Kidney (tissue), 14 donors: ENCODE results near the gene PRICKLE2. TPM values are rescaled to one million over a fixed set of nuclear protein-coding genes. Genes with fewer than 3 reads are reported as not detected.

ENCODE experiments used
- DNase-seq, 5 donors: peaks; one replicate each; pipeline ENCODE4 v3.0.0-alpha.2; 2013 to 2020
- FAIRE-seq: peaks from 2 replicates; lab custom pipeline; 2012; peaks lifted over from hg19 to GRCh38; lab: Jason Lieb, UNC
- H3K27ac ChIP-seq, 2 donors: one replicate each; pipeline ENCODE4 v1.7.0; 2013; ENCODE audit warnings: low read depth in 2 of 2, low read length in 2 of 2, inconsistent platforms in 1 of 2
- H3K27me3 ChIP-seq: one replicate; pipeline ENCODE4 v1.7.1; 2013; ENCODE audit warnings: low read length, inconsistent platforms; ENCODE audit not compliant: control insufficient read depth, insufficient read depth
- H3K36me3 ChIP-seq, 3 donors: one replicate each; pipeline versions ENCODE4 v1.7.0 to v1.7.1; 2013; ENCODE audit warnings: low read length in 3 of 3, control low read depth in 1 of 3, inconsistent platforms in 1 of 3; ENCODE audit not compliant: insufficient read depth in 3 of 3, control insufficient read depth in 2 of 3
- H3K4me1 ChIP-seq, 3 donors: one replicate each; pipeline versions ENCODE4 v1.7.0 to v1.7.1; 2013; ENCODE audit warnings: low read length in 3 of 3, inconsistent platforms in 1 of 3, low read depth in 1 of 3; ENCODE audit not compliant: control insufficient read depth in 2 of 3, insufficient read depth in 2 of 3
- H3K4me3 ChIP-seq, 3 donors: one replicate each; pipeline versions ENCODE4 v1.7.0 to v1.8.1; 2013; ENCODE audit warnings: low read length in 3 of 3, control low read depth in 1 of 3, inconsistent platforms in 1 of 3
- H3K9ac ChIP-seq, 3 donors: one replicate each; pipeline versions ENCODE4 v1.7.0 to v1.7.1; 2013; ENCODE audit warnings: low read length in 3 of 3, control low read depth in 1 of 3, inconsistent platforms in 1 of 3
- H3K9me3 ChIP-seq, 3 donors: one replicate each; pipeline versions ENCODE4 v1.7.0 to v1.7.1; 2013; ENCODE audit warnings: low read length in 3 of 3, control low read depth in 1 of 3, inconsistent platforms in 1 of 3; ENCODE audit not compliant: control insufficient read depth in 2 of 3, insufficient read depth in 1 of 3
- intact Hi-C: fragments of 100-400 bp; cut with DNase I; formaldehyde crosslinking; loops from one replicate; pipeline ENCODE4 v1.11.1; 2022
- polyA plus RNA-seq: library from polyadenylated mRNA; stranded (reverse); fragments of 350-450 nt; fragmentation: Illumina TruSeq; extraction: RNeasy Lipid Tissue Mini Kit (QIAGEN cat#74804); gene quantifications from one replicate; pipeline ENCODE4 v1.2.3, GENCODE V29; 2014; ENCODE audit warnings: low read depth, low replicate concordance; ENCODE audit not compliant: insufficient read depth
- total RNA-seq: library from RNA; stranded (reverse); fragmentation: NEBNext Ultra II Directional; extraction: Animal tissue kit (Norgen Biotek cat#: 25700); gene quantifications from one replicate; pipeline ENCODE4 v1.2.1, GENCODE V29; 2021
- TF ChIP-seq, protein P1 (sequence below): IDR thresholded peaks from 3 replicates; pipeline ENCODE4 v1.5.1; 2012; ENCODE audit warnings: mild to moderate bottlenecking, moderate library complexity, borderline replicate concordance; ENCODE audit not compliant: insufficient read depth; ENCODE audit errors: extremely low read depth
- donor health status: control.
- donor health status: control.
- donor health status: control.
- donor health status: control.
- donor health status: control.
- donor health status: DM: yes; HTN: yes; CAD: no.
- donor health status: Normal renal cell carcinoma (clear cell type).

Gene PRICKLE2
- total and polyA plus RNA-seq, 2 donors from 2014 or later: 3.5 to 22.9 TPM

DNA sequence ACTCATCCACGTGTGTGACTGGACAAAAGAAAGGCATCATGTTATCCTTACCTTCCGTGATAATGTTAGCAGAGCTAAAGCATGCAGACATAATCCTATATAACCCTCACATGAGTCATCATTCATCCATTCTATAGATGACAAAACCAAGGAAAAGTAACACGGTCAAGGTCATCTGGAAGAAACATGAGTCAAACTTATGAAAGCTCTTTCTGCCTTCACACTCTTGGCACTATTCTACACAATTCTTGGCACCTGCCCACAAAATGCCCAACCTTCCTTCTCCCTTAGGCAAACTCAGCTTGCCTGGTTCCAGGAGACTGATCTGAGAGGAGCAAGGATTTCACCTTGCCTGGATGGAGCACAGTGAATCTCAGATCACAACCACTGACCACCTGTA is 66.9 kb downstream of the PRICKLE2 start:
- Histone ChIP-seq H3K27ac (no peak overlapping the region), H3K4me3 (no peak overlapping the region), H3K4me1 (peaks cover 0 to 2% (median 0%) of the 10 kb centered on the region in 3 donors), H3K9ac (no peak overlapping the region), H3K36me3 (peaks cover 2 to 16% (median 10%) of the 10 kb centered on the region in 3 donors), H3K9me3 (no peaks in the 10 kb centered on the region), H3K27me3 (no peaks in the 10 kb centered on the region)
- DNase-seq: no peak
- intact Hi-C loops: no loop called here
- TF ChIP-seq, protein P1, sequence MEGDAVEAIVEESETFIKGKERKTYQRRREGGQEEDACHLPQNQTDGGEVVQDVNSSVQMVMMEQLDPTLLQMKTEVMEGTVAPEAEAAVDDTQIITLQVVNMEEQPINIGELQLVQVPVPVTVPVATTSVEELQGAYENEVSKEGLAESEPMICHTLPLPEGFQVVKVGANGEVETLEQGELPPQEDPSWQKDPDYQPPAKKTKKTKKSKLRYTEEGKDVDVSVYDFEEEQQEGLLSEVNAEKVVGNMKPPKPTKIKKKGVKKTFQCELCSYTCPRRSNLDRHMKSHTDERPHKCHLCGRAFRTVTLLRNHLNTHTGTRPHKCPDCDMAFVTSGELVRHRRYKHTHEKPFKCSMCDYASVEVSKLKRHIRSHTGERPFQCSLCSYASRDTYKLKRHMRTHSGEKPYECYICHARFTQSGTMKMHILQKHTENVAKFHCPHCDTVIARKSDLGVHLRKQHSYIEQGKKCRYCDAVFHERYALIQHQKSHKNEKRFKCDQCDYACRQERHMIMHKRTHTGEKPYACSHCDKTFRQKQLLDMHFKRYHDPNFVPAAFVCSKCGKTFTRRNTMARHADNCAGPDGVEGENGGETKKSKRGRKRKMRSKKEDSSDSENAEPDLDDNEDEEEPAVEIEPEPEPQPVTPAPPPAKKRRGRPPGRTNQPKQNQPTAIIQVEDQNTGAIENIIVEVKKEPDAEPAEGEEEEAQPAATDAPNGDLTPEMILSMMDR: no peak
- no peak for FAIRE-seq

DNA sequence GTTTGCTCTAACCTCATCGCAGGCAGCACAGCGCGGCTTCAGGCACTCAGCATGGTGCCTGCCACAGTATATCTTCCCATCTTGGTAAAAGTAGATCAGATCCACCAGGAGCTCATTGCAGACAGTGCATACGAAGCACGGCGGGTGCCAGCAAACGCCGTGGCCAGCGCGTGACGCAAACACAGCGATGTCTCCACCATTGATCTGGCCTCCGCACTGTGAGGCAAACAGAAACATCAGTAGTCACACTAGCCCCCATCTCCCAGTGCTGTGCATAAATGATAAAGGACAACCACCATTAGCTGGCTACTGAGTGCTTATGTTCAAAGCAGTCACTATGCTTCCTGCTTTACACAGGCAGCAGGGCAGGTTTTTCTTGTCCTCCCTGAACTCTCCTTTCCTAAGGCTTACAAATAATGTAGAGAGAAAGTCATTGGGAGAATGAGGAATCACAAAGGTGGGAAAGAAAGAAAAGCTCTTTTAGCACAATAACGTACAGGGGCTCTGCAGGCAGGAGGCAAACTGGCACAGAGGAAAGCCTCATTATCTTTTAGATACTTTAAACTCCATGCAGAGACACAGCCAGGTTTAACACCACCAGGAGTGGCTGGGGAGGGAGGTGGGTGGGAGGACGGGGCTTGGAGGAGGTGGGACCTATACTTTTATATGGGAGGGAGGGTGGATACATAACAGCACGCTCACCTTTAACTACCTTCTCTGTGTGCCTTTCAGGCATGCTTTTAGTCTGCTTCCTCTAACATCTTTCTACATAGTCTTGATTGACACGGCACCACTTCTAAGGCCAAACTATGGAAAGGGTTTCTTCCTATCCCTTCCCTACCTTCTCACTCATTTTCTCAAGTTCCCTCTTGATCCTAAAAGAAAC is 67.9 kb downstream of the PRICKLE2 start:
- no peak overlapping the region for H3K9ac ChIP-seq
- DNase-seq: peak in 2 of 5 donors; percentile 30 to 42
- no peak for FAIRE-seq
- H3K4me3 ChIP-seq: no peak overlapping the region
- TF ChIP-seq, protein P1: no peak
- intact Hi-C loops: no loop called here
- peaks cover 5 to 26% (median 12%) of the 10 kb centered on the region in 3 donors for H3K36me3 ChIP-seq
- peaks cover 0 to 2% (median 0%) of the 10 kb centered on the region in 3 donors for H3K4me1 ChIP-seq
- H3K27ac ChIP-seq: no peak overlapping the region
- no peaks in the 10 kb centered on the region for H3K27me3 ChIP-seq
- no peaks in the 10 kb centered on the region for H3K9me3 ChIP-seq

DNA sequence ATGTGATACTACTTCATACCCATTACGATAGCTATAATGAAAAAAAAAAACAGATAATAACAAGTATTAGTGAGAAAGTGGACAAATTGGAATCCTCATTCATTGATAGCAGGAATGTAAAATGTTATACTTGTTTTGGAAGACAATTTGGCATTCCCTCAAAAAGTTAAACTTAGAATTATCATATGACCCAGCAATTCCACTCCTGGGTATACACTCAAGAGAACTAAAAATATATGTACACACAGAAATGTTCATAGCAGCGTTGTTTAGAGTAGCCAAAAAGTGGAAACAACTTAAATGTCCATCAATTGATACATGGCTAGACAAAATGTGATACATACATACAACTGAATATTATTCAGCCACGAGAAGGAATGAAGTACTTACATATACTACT is 69.9 kb downstream of the PRICKLE2 start:
- peaks cover 5 to 45% (median 12%) of the 10 kb centered on the region in 3 donors for H3K36me3 ChIP-seq
- H3K27ac ChIP-seq: no peak overlapping the region
- no peaks in the 10 kb centered on the region for H3K9me3 ChIP-seq
- H3K4me3 ChIP-seq: no peak overlapping the region
- DNase-seq: no peak
- H3K4me1 ChIP-seq: peaks cover 5 to 10% (median 7%) of the 10 kb centered on the region in 3 donors
- FAIRE-seq: no peak
- H3K9ac ChIP-seq: no peak overlapping the region
- TF ChIP-seq, protein P1: no peak
- intact Hi-C loops: no loop called here
- no peaks in the 10 kb centered on the region for H3K27me3 ChIP-seq
